GM21381 (cell line): ENCODE measurements around the gene ANO6.
"Not testable (repeated sequence)": the region's sequence is repeated elsewhere in the genome, so short reads cannot be mapped to it uniquely, and the experiment has no call there.

ENCODE experiments used
- ATAC-seq: cut with Tn5 transposase; IDR thresholded peaks from one replicate; pipeline ENCODE4 v1.9.1; 2021; ENCODE audit warnings: mild to moderate bottlenecking, moderate library complexity; ENCODE audit not compliant: unreplicated experiment

ANO6 gene

DNA sequence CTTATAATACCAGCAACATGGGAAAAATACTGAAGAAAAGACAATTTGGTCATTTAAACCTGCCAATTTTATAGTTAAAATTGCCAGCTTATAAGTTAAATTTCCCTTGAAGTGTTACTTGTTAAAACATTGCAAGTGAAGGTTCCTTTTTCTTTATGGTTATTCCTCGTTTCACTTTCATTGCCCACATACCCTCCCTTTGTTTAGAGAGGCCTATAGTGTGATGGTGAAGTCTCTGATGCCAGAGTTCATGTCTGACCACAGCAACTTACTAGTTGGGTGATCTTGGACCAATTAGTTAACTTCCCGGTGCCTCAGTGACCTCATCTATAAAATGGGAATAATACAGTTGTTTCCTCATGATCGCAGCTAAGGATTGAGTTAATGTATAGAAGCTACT, 173.5 kb downstream of the ANO6 start:
- no peak for ATAC-seq

DNA sequence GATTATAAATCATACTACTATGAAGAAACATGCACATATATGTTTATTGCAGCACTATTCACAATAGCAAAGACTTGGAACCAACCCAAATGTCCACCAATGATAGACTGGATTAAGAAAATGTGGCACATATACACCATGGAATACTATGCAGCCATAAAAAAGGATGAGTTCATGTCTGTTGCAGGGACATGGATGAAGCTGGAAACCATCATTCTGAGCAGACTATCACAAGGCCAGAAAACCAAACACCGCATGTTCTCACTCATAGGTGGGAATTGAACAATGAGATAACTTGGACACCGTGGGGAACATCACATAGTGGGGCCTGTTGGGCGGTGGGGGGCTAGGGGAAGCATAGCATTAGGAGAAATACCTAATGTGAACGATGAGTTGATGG, 181.6 kb downstream of the ANO6 start:
- ATAC-seq: not testable (repeated sequence)

GRCh38 chr12:45398552-45398951, 182.7 kb downstream of the ANO6 start:
- no peak for ATAC-seq

DNA sequence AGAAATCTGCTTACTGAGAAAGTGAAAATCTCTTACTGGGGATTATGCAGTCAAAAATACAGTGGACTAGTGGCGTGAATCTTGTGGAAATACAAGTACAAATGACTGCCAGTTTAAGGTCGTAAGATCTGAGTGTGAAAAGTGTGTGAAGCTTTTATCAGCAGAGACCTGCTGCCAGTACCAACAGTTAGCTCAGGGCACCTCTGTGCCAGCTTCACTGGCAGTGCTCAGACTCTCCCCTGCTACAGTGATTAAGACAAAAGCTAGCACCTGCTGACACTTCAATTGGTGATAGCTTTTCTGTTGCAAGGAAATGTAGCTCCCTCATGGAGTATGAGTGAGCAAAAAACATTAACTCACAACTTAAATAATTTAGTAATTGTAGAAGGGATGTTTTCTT, 185.1 kb downstream of the ANO6 start:
- no peak for ATAC-seq

DNA sequence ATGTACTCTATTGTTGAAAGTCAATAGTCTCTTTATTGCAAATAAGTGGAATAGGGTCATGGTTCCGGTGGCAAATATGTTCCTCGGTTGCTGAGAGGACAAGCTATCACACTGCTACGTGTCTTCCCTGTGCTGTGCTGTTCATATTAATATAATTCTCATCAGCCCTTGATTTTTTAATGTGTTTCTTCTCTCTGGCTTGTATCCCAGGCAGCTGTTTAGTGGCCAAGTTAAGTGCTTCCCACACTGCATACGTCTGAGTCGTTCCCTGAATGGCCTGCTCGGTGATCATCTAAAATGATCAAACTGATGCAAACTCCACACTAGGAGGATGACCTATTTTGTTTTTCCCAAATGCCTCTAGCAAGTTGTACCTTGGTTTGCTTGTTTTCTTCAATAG, 186.4 kb downstream of the ANO6 start:
- ATAC-seq: no peak

- no peak for ATAC-seq
These were observed 191.3 kb downstream of the ANO6 start for GRCh38 chr12:45406988-45407850.

DNA sequence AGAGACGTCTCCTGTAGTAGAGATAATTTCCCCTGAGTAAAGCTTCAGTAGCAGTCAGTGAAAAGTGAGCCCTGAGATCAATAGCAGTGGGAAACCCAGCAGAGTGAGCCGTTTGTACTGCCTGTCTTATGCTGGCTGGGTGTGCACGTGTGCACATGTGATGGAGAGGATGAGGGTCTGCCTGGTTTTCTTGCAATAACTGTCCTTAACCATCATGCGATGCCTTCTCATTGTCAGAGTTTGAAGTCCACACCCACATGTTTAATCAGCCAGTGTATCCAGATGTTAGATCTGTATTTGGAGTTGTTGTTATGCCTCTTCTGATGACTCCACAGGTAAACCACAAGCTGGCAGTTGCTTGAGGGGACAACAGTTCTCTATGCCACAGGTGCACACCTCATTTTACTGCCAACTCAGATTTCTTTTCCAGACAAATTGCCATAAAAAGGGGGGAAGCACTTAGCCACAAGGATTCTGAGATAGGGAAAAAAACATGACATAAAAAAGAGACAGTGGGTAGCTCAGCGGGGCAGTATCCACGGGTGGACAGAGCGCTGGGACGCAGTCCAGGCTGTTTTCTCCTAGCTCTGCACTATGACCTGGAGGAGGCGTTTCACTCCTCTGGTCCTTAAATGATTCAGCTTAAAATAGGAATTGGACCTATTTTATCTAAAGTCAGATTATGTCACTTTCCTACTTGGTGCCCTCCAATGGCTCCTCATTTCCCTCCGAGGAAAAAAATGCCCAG, 192.3 kb downstream of the ANO6 start:
- no peak for ATAC-seq

- ATAC-seq: no peak
These were observed 192.8 kb downstream of the ANO6 start for GRCh38 chr12:45408729-45409114.

GRCh38 chr12:45409966-45410365, 194.1 kb downstream of the ANO6 start:
- no peak for ATAC-seq

DNA sequence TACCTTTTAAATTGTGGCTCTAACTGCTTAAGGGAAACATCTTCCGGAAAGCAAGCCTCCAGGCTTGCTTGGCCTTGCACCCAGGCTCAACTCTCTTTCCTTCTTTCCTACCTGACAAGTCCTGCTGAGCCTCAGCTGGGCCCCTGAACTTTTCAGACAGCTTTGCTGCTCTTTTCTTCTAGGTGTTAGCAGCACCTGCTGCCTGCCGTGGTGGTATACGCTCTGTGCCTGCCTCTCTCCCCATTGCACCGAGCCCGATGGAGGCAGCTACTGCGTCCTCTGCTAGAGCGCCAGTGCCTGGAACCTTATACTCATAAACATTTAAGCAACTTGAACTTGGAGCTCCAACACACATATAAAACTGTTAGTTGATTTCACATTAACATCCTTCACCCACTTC, 195.7 kb downstream of the ANO6 start:
- no peak for ATAC-seq

DNA sequence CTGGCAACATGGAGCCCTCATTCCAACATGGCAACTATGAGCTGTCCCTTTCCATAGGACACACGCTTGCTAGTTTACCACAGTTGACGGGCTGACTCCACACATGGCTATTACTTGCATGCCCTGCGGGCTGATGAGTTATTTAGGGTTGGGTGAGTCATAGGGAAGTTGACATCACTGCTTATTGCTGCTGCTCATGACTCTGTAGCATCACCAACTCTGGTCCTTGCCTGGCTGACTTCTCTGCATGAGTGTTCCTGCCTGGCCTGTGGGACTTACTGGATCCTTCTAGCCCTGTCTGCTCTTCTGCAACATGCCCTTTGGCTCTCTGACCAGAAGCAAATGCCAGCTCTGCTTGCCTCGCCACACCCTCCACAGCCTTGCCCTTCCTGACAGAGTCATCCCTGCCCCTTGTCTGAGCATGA, 199.5 kb downstream of the ANO6 start:
- peak; percentile 95 for ATAC-seq

GRCh38 chr12:45416126-45416525, 200.2 kb downstream of the ANO6 start:
- no peak for ATAC-seq

- no peak for ATAC-seq
These were observed 202.6 kb downstream of the ANO6 start for GRCh38 chr12:45418520-45418919.

DNA sequence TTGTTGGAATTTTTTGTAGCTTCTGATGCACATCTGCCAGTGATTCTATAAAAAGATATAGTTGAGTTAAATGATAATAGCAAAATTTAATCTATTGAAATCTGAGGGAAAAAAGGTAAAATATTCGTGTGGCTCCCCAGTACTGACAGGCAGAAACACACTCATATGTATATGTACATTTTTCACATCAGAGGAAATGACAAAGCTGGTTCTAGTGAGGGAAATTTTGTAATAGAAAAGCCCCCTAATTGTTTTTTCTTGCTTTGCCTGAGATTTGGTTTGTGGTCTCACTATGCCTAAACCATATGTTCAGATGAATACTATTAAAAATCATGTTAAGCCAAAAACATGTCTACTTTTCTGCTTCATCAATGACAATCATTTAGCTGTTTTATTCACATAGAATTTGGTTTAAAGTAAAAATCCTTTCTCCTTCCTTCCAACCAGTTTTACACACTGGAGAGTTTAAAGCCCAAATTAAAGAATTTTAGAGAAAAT, 203.5 kb downstream of the ANO6 start:
- no peak for ATAC-seq

DNA sequence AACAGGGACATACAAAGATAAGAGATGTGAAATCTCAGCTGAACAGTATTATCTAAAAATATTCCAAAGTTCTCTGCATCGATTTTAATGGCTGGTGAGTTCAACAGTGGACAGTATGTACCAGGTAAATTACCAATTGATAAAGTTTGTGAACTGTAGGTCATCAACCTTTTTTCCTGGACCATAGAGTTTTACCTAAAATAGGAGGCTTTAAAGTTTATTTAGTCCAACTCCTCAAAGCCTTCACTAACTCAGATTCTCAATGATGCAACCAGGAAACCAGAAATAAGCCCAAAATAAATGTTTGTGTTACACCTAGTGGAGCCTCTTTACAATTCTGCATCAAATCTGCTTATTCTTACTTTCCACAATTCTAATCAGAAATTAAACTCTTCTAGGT, 205.8 kb downstream of the ANO6 start:
- no peak for ATAC-seq

DNA sequence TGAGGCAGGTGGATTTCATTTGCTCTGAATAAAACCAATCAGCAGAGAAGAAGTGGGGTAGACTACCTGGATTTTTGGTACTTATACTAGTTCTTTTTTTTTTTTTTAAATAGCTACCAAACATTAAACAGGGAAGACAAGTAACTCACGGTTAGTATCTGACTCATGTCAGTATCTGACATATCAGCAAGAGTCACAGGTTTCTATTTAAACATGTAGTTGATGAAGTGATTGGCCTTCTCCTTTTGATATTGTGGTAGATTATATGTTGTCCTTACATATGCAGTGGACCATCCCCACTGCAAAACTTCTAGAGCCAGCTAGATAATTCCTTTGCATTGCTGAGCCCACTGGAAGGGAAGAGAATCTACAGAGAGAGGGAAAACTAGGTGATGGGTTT, 208.0 kb downstream of the ANO6 start:
- ATAC-seq: no peak

DNA sequence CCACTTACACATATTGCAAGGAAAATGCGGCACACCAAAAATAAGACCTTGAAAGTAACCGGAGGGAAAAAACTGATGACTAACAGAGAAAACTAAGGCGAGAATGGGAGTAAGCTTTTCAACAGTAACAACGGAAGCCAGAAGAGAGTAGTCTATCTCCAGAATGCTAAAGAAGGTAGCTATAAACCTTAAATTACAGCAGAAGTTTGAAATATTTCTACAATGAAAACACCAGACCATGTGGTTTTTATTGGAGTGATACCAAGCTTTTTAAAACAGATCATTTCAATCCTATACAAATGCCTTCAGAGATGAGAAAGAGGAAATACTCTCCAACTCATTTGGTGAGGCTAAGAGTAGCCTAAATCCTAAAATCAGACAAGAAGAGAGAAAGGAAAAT, 209.5 kb downstream of the ANO6 start:
- ATAC-seq: no peak

DNA sequence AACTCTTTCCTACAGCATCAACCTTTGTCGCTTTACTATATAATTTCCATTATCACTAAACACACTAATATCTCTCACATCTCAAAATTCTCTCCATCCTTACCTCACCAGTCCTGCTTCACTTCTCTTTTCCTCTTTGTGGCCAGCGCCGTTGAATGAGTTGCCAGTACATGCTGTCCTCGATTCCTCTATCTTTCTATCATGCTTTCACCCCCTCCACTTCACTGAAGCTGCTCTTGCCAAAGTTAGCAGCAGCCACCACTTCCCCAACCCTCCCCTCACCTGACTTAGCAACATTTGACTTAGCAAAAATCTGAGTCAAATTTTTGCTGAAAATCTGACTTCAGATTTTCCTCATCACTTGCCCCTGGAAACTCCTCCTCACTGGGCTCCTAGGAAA, 210.4 kb downstream of the ANO6 start:
- no peak for ATAC-seq

GRCh38 chr12:45427042-45427441, 211.1 kb downstream of the ANO6 start:
- ATAC-seq: no peak

DNA sequence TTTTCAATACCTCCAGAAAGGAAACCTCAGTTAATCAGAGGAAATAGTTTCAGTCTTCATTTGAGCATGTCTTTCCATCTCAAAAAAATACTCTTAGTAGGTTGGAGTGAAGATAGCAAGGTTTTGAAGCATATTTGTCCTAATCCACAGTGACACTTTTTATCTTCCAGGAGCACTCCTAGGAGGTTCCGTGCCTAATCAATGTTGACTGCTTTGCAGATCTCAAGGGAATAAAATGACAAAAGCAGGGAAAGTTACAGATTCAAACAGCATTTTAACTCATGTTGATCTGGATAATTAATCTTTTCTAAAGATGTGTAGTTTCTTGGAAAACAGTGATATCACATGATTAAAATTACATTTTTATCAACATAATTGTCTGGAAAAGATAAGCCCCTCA, 213.9 kb downstream of the ANO6 start:
- ATAC-seq: no peak

DNA sequence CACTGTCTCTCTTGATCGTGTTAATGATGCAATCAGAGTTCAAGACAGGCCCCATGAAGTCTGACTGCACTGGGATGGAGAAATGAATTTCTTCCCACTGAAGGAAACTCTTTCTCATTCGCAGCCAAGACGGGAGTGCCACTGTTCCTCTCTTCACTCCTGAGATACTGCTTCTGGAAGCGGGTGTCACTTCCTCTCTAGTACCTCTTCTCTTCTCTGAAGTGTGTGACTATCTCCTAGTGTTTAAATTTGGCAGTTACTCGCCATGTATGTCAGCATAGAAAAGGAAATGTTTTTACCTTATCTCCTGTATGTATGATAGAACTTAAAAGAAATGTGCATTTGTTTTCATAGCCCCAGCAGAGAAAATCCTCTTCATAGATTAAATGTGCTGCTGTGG, 215.2 kb downstream of the ANO6 start:
- no peak for ATAC-seq

- no peak for ATAC-seq
These were observed 216.8 kb downstream of the ANO6 start for GRCh38 chr12:45432710-45433109.
